ENCODE measurements around the gene MESP2.

The MESP2 gene

GRCh38 chr15:89803941-89804800 is 28.0 kb downstream of the MESP2 start:
- in situ Hi-C loops (cut with MboI; ENCODE audit: low pct_unique_long_range_greater_than_20kb, low sequenced_read_pairs, unreplicated experiment), result no loop called here
- TF ChIP-seq CTCF (IDR thresholded peaks at IDR 0.05; ENCODE audit: extremely low read depth, insufficient read depth, missing control alignments), result no peak
- no peak for DNase-seq (ENCODE audit: low spot score)

- no peak for DNase-seq (ENCODE audit: low spot score)
- no peak for TF ChIP-seq CTCF (IDR thresholded peaks at IDR 0.05; ENCODE audit: extremely low read depth, insufficient read depth, missing control alignments)
- in situ Hi-C loops (cut with MboI; ENCODE audit: low pct_unique_long_range_greater_than_20kb, low sequenced_read_pairs, unreplicated experiment), result no loop called here
Measured at GRCh38 chr15:89805241-89806209, 29.4 kb downstream of the MESP2 start.

GRCh38 chr15:89806210-89806558 is 30.1 kb downstream of the MESP2 start:
- no peak for DNase-seq (ENCODE audit: low spot score)
- no peak for TF ChIP-seq CTCF (IDR thresholded peaks at IDR 0.05; ENCODE audit: extremely low read depth, insufficient read depth, missing control alignments)
- in situ Hi-C loops (cut with MboI; ENCODE audit: low pct_unique_long_range_greater_than_20kb, low sequenced_read_pairs, unreplicated experiment), result no loop called here

GRCh38 chr15:89806559-89807550 is 30.7 kb downstream of the MESP2 start:
- TF ChIP-seq CTCF (IDR thresholded peaks at IDR 0.05; ENCODE audit: extremely low read depth, insufficient read depth, missing control alignments), result no peak
- no peak for DNase-seq (ENCODE audit: low spot score)
- in situ Hi-C loops (cut with MboI; ENCODE audit: low pct_unique_long_range_greater_than_20kb, low sequenced_read_pairs, unreplicated experiment), result no loop called here

- in situ Hi-C loops (cut with MboI; ENCODE audit: low pct_unique_long_range_greater_than_20kb, low sequenced_read_pairs, unreplicated experiment), result no loop called here
- DNase-seq (ENCODE audit: low spot score), result no peak
- TF ChIP-seq CTCF (IDR thresholded peaks at IDR 0.05; ENCODE audit: extremely low read depth, insufficient read depth, missing control alignments), result no peak
Measured at GRCh38 chr15:89807689-89808088, 31.6 kb downstream of the MESP2 start.
